IPS DF 6.9 (cell line): ENCODE measurements around the gene PPP4C.
A peak's percentile ranks its signal among the peaks of the same experiment; 100 is the strongest.

Experiments
- DNase-seq: peaks from one replicate; pipeline ENCODE4 v3.0.0-alpha.2; 2013; ENCODE audit warnings: low read depth, low spot score
- H3K27ac ChIP-seq: one replicate; pipeline ENCODE4 v1.5.1; 2013; ENCODE audit warnings: low read length, control low read depth
- H3K27me3 ChIP-seq: 2 replicates; pipeline ENCODE4 v1.6.1; 2013; ENCODE audit warnings: mild to moderate bottlenecking, low read length; ENCODE audit not compliant: control insufficient read depth, insufficient read depth
- H3K36me3 ChIP-seq: 2 replicates; pipeline ENCODE4 v1.6.1; 2013; ENCODE audit warnings: low read length; ENCODE audit not compliant: control insufficient read depth, insufficient read depth
- H3K4me1 ChIP-seq: 2 replicates; pipeline ENCODE4 v1.6.1; 2013; ENCODE audit warnings: low read length; ENCODE audit not compliant: control insufficient read depth, insufficient read depth
- H3K4me3 ChIP-seq: 2 replicates; pipeline ENCODE4 v1.5.1; 2013; ENCODE audit warnings: mild to moderate bottlenecking, low read length
- H3K9me3 ChIP-seq: 2 replicates; pipeline ENCODE4 v1.6.1; 2013; ENCODE audit warnings: low read length, inconsistent platforms; ENCODE audit not compliant: control insufficient read depth, insufficient read depth
- WGBS: extraction: QIAGEN DNeasy Blood & Tissue Kit; methylation state at CpG from one replicate; pipeline ENCODE4 v1.1.7; 2013; ENCODE audit warnings: mixed read lengths, missing lambda C conversion rate; ENCODE audit not compliant: insufficient read length, insufficient coverage; 5-methylcytosine and 5-hydroxymethylcytosine counted together

Gene PPP4C

DNA sequence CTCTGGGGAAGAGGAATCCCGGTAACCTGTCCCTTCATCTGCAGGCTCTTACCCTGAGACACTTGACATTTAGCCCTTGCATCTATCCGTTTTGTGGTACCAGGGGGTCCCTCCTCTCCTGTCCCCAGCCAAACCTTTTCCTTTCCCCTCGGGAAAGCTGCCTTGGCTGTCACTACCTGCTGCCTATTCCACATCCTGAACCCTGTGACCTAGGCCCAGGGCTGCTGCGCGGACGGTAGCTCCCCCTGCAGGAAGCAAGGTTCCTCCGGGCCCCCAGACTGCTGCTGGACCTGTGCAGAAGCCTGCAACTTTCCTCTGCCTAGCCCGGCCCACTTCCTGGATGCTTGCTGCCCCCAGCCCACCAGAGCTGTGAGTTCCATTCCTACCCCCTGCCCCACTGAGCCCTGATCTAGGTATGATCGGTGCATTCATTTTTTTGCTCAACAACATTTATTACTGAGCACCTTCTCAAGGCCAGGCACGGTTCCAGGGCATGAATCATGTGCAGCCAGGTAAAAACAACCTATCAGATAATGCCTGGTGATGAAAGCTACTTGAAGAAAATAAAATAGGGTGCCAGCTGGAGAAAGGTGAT, 20.7 kb upstream of the PPP4C start:
- H3K4me3 ChIP-seq, result no peak overlapping the region
- no peaks in the 10 kb centered on the region for H3K27me3 ChIP-seq
- H3K36me3 ChIP-seq, result no peaks in the 10 kb centered on the region
- no CpG with 5 or more reads among the region's 10 CpGs for WGBS
- no peaks in the 10 kb centered on the region for H3K9me3 ChIP-seq
- DNase-seq, result no peak
- no peak overlapping the region for H3K27ac ChIP-seq
- no peaks in the 10 kb centered on the region for H3K4me1 ChIP-seq

DNA sequence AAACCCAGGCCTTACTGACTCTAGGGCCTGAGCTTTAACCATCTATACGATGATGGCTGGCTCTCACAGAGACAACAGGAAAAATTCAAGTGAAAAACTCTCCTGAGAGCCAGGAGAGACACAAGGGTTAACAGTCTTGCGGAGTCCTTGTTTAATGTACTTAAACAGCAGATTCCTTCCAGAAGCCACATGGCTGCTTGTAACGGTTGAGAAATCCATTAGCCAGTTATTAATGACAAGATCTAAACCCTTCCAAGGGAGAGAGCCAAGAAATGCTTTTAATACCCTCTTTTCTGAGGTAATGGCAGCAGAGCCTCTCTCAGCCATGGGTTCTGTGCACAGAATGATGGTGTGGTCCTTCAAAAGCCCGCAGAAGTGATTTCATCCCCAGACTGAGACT, 15.4 kb upstream of the PPP4C start:
- no peak for DNase-seq
- peaks cover 6% of the 10 kb centered on the region for H3K4me1 ChIP-seq
- H3K27ac ChIP-seq, result no peak overlapping the region
- no peaks in the 10 kb centered on the region for H3K36me3 ChIP-seq
- no peaks in the 10 kb centered on the region for H3K9me3 ChIP-seq
- H3K27me3 ChIP-seq, result no peaks in the 10 kb centered on the region
- no CpG with 5 or more reads among the region's 4 CpGs for WGBS
- H3K4me3 ChIP-seq, result no peak overlapping the region

DNA sequence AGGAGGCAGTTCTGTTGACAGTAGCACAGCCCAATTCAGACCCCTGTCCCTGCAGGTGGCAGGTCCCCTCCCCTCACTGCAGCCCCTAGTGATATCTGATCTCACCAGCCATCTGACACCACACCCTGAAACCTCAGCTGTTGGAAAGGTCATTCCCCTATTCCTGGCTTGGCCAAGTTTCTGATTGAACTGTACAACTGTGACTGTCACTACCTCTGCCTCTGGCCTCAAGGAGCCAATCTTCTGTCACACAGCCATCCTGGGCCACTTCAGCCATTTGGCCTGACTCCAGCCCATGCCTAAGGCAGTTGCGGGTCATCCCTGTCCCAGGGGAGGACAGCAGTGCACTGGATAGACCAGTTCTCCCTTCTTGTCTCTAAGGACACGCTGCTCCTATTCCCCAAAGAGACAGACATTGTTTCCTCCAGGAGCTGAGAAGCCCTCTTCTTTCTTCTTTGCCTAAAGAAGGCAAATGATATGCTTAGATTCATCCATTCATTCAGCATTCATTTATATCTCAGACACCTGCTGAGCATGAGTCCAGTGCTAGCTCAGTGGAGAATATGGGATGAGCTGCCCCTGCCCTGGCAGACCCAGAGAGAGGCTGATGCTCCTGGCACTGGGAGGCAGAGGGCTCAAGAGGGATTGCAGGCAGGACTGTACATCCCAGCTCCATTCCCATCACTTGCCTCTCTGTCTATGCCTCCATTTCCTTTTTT, 14.8 kb upstream of the PPP4C start:
- no peak overlapping the region for H3K27ac ChIP-seq
- peaks cover 6% of the 10 kb centered on the region for H3K4me1 ChIP-seq
- H3K36me3 ChIP-seq, result no peaks in the 10 kb centered on the region
- no peaks in the 10 kb centered on the region for H3K27me3 ChIP-seq
- no CpG with 5 or more reads among the region's 2 CpGs for WGBS
- DNase-seq, result no peak
- H3K9me3 ChIP-seq, result no peaks in the 10 kb centered on the region
- no peak overlapping the region for H3K4me3 ChIP-seq

DNA sequence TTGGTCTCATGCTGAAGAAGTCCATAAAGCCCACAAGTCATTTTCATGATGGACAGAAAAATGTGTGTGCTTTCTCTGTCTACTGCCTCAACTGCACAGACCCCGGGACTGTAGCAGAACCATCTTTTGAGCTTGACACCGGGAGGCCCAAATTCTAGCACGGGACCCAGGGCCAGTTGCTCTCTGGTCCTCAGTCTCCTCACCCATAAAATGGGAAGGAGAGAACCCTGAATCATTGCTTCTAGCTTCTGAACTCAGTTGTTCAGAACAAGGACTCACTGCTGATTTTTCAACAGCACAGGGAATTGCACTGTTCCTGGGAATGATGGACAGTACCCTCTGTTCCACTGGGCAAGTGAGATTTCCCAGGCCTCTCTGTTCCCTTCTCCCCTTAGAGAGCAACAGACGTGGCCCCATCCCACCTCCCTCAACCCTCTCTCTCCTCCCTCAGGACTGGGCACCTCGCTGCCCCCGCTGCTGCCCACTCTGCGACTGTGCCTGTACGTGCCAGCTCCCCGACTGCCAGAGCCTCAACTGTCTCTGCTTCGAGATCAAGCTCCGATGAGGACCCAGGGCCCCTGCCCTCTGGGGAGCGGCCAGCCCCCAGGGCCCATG, 12.4 kb upstream of the PPP4C start:
- peaks cover 6% of the 10 kb centered on the region for H3K4me1 ChIP-seq
- no CpG with 5 or more reads among the region's 12 CpGs for WGBS

DNA sequence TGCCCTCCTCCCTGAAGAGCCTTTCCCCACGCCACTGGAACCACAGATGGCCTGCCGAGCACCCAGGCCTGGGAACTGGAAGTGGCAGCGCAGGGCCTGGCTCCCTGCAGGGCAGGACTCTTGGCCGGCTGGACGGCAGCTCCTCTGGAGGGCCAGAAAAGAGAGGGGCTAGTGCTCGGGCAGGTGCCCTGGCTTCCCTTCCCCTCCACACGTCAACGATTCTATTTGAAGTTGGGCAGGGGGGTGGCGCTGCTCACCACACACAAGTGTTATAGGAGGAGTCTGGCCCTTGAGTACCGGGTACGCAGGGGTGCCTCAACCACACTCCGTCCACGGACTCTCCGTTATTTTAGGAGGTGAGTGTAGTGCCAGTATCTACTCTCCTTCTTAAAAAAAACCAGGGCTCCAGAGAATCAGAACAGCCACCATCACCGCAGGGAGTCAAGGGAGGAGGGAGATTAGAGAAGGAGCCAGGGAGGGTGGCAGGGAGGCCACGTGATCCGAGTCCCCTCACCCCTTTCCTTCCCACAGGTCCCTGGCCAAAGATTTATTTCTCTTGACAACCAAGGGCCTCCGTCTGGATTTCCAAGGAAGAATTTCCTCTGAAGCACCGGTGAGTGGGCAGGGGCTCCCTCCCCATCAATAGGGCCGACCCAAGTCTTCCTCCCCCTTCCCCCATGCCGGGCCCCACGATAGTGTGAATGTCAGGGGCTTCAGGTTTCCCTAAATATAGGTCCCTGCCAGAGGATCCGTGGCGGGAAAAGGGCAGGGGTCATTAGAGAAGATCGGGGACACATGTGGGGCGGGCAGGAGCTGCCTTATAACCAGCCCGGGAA, 11.7 kb upstream of the PPP4C start:
- Histone ChIP-seq H3K4me1 (peaks cover 6% of the 10 kb centered on the region), H3K9me3 (no peaks in the 10 kb centered on the region)
- no peak for DNase-seq

More for the DNA sequence above, 12.4 kb upstream of the PPP4C start:
- DNase-seq, result no peak
- Histone ChIP-seq H3K4me3 (peak overlapping the region; percentile 92; the same call in 1 of the 2 replicates), H3K27ac (no peak overlapping the region), H3K27me3 (no peaks in the 10 kb centered on the region), H3K9me3 (no peaks in the 10 kb centered on the region), H3K36me3 (peaks cover 11% of the 10 kb centered on the region)

DNA sequence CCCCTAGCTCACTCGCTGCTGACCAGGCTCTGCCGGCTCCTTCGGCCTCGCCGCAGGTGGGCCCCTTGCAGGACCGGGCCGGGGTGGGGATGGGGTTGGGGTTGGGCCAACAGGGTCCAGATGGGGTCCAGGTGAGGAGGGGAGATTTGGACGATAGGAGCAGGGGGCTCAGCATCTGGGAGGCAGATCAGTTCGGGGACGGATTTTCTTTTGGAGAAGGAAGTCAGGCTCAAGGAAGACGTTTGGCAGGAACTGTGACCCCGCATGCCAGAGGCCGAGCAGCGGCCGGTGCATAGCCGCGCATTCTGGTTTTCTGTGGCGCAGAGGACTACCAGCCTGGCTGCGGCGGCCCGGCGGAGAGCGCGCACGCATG, 11.1 kb upstream of the PPP4C start:
- DNase-seq, result no peak
- H3K36me3 ChIP-seq, result peaks cover 24% of the 10 kb centered on the region
- no peaks in the 10 kb centered on the region for H3K27me3 ChIP-seq
- no peaks in the 10 kb centered on the region for H3K9me3 ChIP-seq
- peaks cover 6% of the 10 kb centered on the region for H3K4me1 ChIP-seq
- peak overlapping the region; percentile 92; the same call in 1 of the 2 replicates for H3K4me3 ChIP-seq
- no CpG with 5 or more reads among the region's 25 CpGs for WGBS
- H3K27ac ChIP-seq, result no peak overlapping the region

More for the DNA sequence above, 11.7 kb upstream of the PPP4C start:
- Histone ChIP-seq H3K36me3 (peaks cover 18% of the 10 kb centered on the region), H3K4me3 (peak overlapping the region; percentile 92; the same call in 1 of the 2 replicates), H3K27ac (no peak overlapping the region), H3K27me3 (no peaks in the 10 kb centered on the region)
- no CpG with 5 or more reads among the region's 27 CpGs for WGBS

DNA sequence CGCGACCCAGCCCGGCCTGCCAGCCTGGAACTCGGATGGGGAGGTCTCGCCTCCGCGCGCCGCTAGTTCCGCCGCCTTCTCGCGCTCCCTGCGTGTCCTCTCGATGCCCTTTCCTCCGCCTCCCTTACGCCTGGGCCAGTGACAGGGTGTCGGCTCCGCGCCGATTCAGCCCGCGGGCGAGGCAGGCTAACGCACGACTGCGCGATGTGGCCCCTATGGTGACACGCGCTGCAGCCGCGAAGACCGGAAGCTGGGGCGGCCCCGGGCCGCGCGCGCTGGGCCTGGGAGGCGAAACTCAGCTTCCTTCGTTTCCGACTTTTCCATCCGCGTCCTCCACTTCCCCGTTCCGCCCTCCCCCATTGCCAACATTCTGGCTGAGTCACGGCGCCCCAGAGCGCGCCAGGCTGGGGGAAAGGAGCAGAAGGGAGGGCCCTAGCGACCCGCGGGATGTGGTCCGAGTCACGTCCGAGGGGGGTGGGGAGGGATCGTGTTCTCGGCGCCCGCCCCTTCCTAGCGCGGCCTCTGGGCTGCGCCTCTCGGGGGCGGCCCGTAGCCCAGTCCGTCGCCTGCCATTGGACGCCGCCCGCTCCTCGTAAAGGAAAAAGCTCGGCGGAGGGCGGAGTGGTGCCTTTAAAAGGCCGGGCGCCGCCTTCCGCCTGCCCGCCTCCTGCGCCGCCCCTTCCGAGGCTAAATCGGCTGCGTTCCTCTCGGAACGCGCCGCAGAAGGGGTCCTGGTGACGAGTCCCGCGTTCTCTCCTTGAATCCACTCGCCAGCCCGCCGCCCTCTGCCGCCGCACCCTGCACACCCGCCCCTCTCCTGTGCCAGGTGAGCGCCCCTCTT, 10.5 kb upstream of the PPP4C start, which contains the start of gene ALDOA:
Gene ALDOA, plus strand, starts transcription at position 659 of the 841 bp plus-strand sequence. CDS start 1,138 bp downstream, outside the sequence.
- Histone ChIP-seq H3K36me3 (peaks cover 30% of the 10 kb centered on the region), H3K9me3 (no peaks in the 10 kb centered on the region), H3K27ac (no peak within 1 kb of the TSS), H3K4me1 (peaks cover 6% of the 10 kb centered on the region), H3K27me3 (no peaks in the 10 kb centered on the region), H3K4me3 (peak within 1 kb of the TSS; percentile 92)
- peak; percentile 73 for DNase-seq
- no CpG with 5 or more reads among the region's 99 CpGs for WGBS

DNA sequence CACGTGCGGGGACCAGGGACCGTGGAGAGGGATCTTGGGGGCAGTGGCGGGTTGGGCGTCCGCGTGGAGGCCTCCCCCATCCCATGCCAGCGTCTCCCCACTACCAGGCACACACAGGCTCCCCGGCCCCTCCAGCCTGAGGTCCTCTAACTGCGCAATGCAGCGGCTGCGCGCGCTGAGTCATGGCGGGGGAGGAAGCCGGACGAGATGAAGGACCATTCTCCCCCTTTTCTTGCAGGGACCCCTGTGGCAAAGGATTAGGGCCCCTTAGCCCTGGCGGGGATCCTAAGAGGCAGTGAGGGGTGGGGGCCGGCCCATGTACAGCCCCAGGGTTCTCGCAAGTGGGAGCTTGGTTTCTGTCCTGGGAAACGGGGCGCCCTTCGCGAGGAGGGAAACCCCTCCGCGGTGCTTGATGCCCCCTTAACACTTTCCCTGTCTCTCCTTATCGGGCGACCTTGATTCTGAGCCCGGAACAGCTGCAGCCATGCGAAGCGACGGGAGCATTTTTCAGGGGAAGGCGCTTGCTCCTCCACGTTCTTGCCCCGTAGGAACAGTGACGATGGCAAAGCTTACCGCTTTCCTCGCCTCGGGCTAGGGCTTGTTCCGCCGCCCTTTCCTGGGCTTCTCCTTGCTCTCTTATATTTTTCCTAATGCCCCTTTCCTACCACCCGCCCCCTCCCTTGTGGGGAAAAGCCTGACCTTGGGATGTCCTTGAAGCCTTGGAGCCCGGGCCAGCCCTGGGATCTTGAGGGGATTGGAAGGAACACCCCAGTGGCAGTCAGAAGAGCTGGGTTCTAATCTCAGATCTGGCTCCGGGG, 9.6 kb upstream of the PPP4C start:
- peaks cover 2% of the 10 kb centered on the region; the same call in 1 of the 2 replicates for H3K4me1 ChIP-seq
- no peaks in the 10 kb centered on the region for H3K9me3 ChIP-seq
- no peak for DNase-seq
- no CpG with 5 or more reads among the region's 44 CpGs for WGBS
- peaks cover 34% of the 10 kb centered on the region for H3K36me3 ChIP-seq
- peak overlapping the region; percentile 92 for H3K4me3 ChIP-seq
- no peaks in the 10 kb centered on the region for H3K27me3 ChIP-seq
- no peak overlapping the region for H3K27ac ChIP-seq
